HG03097 (cell line): ENCODE measurements around the gene SCN1B.

Source experiments
- ATAC-seq: cut with Tn5 transposase; IDR thresholded peaks from one replicate; pipeline ENCODE4 v1.9.1; 2021; ENCODE audit not compliant: unreplicated experiment, low FRiP score

The SCN1B gene

GRCh38 chr19:35069696-35070095 is 39.4 kb downstream of the SCN1B start:
- no peak for ATAC-seq

GRCh38 chr19:35070471-35070870 is 40.2 kb downstream of the SCN1B start:
- no peak for ATAC-seq

- no peak for ATAC-seq
Observed at GRCh38 chr19:35073516-35073915, 43.2 kb downstream of the SCN1B start.

- ATAC-seq: no peak
Observed at GRCh38 chr19:35073941-35074340, 43.7 kb downstream of the SCN1B start.

- ATAC-seq: no peak
Observed at GRCh38 chr19:35074426-35075201, 44.3 kb downstream of the SCN1B start.

- ATAC-seq: no peak
Observed at GRCh38 chr19:35075202-35076025, 45.1 kb downstream of the SCN1B start.

- ATAC-seq: no peak
Observed at GRCh38 chr19:35076026-35076370, 45.7 kb downstream of the SCN1B start.

- ATAC-seq: no peak
Observed at GRCh38 chr19:35076657-35077056, 46.4 kb downstream of the SCN1B start.

- ATAC-seq: no peak
Observed at GRCh38 chr19:35077411-35078223, 47.3 kb downstream of the SCN1B start.

GRCh38 chr19:35079826-35080225 is 49.6 kb downstream of the SCN1B start:
- ATAC-seq: no peak

- ATAC-seq: no peak
Observed at GRCh38 chr19:35080613-35081170, 50.4 kb downstream of the SCN1B start.

- no peak for ATAC-seq
Observed at GRCh38 chr19:35081201-35081600, 50.9 kb downstream of the SCN1B start.

GRCh38 chr19:35083691-35084508 is 53.6 kb downstream of the SCN1B start:
- no peak for ATAC-seq

- no peak for ATAC-seq
Observed at GRCh38 chr19:35084509-35084762, 54.2 kb downstream of the SCN1B start.

GRCh38 chr19:35085947-35086346 is 55.7 kb downstream of the SCN1B start:
- no peak for ATAC-seq

GRCh38 chr19:35086455-35086854 is 56.2 kb downstream of the SCN1B start:
- no peak for ATAC-seq

- ATAC-seq: no peak
Observed at GRCh38 chr19:35087393-35087792, 57.1 kb downstream of the SCN1B start.

- no peak for ATAC-seq
Observed at GRCh38 chr19:35088131-35088913, 58.1 kb downstream of the SCN1B start.

- ATAC-seq: no peak
Observed at GRCh38 chr19:35089554-35089953, 59.3 kb downstream of the SCN1B start.
